GM19324 (cell line): Measurements from ENCODE around the gene GHSR.
"Not testable (repeated sequence)": the region's sequence is repeated elsewhere in the genome, so short reads cannot be mapped to it uniquely, and the experiment has no call there.

ENCODE experiments used
- ATAC-seq: cut with Tn5 transposase; IDR thresholded peaks from one replicate; pipeline ENCODE4 v1.9.1; 2021; ENCODE audit warnings: mild to moderate bottlenecking, moderate library complexity; ENCODE audit not compliant: unreplicated experiment, low FRiP score

The GHSR gene

GRCh38 chr3:172447611-172448579 is at the start of gene GHSR:
Gene GHSR, minus strand, starts transcription at chr3:172448456. Its CDS starts 43 bp downstream, at chr3:172448413.
- no peak for ATAC-seq

GRCh38 chr3:172490198-172490669 is 42.0 kb upstream of the GHSR start:
- ATAC-seq, result not testable (repeated sequence)

- peak; percentile 30 for ATAC-seq
Measured at GRCh38 chr3:172478116-172478515, 29.9 kb upstream of the GHSR start.

- ATAC-seq, result no peak
Measured at GRCh38 chr3:172476347-172476746, 28.1 kb upstream of the GHSR start.

GRCh38 chr3:172475703-172476102 is 27.4 kb upstream of the GHSR start:
- ATAC-seq, result no peak

GRCh38 chr3:172471903-172472302 is 23.6 kb upstream of the GHSR start:
- no peak for ATAC-seq

- ATAC-seq, result no peak
Measured at GRCh38 chr3:172470588-172470987, 22.3 kb upstream of the GHSR start.

- no peak for ATAC-seq
Measured at GRCh38 chr3:172467170-172467824, 19.0 kb upstream of the GHSR start.

- no peak for ATAC-seq
Measured at GRCh38 chr3:172466553-172467130, 18.4 kb upstream of the GHSR start.

- no peak for ATAC-seq
Measured at GRCh38 chr3:172465281-172465680, 17.0 kb upstream of the GHSR start.

- no peak for ATAC-seq
Measured at GRCh38 chr3:172464306-172464705, 16.1 kb upstream of the GHSR start.

GRCh38 chr3:172461530-172462138 is 13.4 kb upstream of the GHSR start:
- ATAC-seq, result no peak

GRCh38 chr3:172456404-172456803 is 8.1 kb upstream of the GHSR start:
- no peak for ATAC-seq

GRCh38 chr3:172454180-172454579 is 5.9 kb upstream of the GHSR start:
- ATAC-seq, result no peak

- no peak for ATAC-seq
Measured at GRCh38 chr3:172449466-172450149, 1.4 kb upstream of the GHSR start.

GRCh38 chr3:172448661-172449465 is 607 bp upstream of the GHSR start:
- no peak for ATAC-seq

GRCh38 chr3:172446198-172446597 is 2.1 kb downstream of the GHSR start:
- ATAC-seq, result no peak

GRCh38 chr3:172444821-172445220 is 3.4 kb downstream of the GHSR start:
- no peak for ATAC-seq

- no peak for ATAC-seq
Measured at GRCh38 chr3:172442606-172443005, 5.7 kb downstream of the GHSR start.
